ENCODE results near the gene CEACAM18. TPM values are rescaled to one million over a fixed set of nuclear protein-coding genes. Genes with fewer than 3 reads are reported as not detected.

CEACAM18 gene
- total RNA-seq, 1 donor from 2014 or later = not detected

DNA sequence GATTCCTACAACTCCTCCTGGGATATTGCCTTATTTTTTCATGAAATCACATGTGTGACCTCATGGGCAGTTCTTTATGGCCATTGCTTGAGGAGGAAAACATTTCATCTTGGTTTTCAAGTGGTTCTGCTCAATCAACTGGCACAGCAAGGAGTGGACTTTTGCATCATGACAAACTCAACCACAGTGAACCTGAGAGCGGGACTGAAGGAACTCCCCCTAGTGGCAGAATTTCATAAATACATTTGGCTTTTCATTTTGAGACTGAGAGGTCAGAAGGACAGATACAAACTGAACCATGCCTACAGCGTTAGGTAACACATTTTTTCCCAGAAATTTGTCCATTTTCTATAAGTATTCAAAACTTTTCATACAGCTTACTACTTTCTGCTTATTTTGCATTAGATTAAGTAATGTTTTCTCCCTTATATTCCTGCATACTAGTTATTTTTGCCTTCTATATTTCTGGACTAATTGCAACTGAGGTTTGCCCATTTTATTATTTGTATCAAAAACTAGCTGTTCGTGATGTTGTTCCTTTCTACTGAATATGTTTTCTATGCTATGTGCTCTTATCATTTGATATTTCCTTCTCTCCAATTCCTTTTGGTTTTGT, 36.6 kb downstream of the CEACAM18 start:
- no peaks in the 10 kb centered on the region for H3K36me3 ChIP-seq
- H3K27me3 ChIP-seq = no peaks in the 10 kb centered on the region
- TF ChIP-seq, protein P1, sequence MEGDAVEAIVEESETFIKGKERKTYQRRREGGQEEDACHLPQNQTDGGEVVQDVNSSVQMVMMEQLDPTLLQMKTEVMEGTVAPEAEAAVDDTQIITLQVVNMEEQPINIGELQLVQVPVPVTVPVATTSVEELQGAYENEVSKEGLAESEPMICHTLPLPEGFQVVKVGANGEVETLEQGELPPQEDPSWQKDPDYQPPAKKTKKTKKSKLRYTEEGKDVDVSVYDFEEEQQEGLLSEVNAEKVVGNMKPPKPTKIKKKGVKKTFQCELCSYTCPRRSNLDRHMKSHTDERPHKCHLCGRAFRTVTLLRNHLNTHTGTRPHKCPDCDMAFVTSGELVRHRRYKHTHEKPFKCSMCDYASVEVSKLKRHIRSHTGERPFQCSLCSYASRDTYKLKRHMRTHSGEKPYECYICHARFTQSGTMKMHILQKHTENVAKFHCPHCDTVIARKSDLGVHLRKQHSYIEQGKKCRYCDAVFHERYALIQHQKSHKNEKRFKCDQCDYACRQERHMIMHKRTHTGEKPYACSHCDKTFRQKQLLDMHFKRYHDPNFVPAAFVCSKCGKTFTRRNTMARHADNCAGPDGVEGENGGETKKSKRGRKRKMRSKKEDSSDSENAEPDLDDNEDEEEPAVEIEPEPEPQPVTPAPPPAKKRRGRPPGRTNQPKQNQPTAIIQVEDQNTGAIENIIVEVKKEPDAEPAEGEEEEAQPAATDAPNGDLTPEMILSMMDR (IDR thresholded peaks at IDR 0.05) = peak; percentile 45 to 64 (median 46)
- no peak for DNase-seq (ENCODE audit: low spot score in 2 of 2)
- intact Hi-C loops (cut with DNase I) = no loop called here
- H3K27ac ChIP-seq = no peak overlapping the region
- no peak overlapping the region for H3K4me3 ChIP-seq
- H3K9me3 ChIP-seq = peaks cover 0 to 3% of the 10 kb centered on the region in 2 donors
- no peaks in the 10 kb centered on the region for H3K4me1 ChIP-seq

DNA sequence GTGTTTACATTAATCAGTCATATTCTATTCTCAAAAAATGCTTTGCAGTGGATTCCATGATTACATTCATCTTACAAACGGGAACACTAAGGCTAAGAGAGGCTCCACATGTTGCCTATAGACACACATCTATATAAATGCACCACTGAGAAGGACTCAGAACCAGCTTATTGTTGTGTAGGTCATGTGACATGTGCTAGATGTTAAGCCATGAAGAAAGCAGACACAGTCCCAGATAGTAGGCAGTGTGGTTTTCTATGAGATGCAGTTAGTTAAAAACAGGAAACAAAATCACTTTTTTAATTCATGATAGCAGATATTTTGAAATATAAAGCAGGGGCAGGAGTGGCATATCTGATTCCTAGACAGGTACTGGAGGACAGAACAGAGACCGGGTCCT, 42.4 kb downstream of the CEACAM18 start:
- TF ChIP-seq, protein P1 (IDR thresholded peaks at IDR 0.05) = no peak
- Histone ChIP-seq H3K4me3 (no peak overlapping the region), H3K27me3 (no peaks in the 10 kb centered on the region), H3K9me3 (peaks cover 0 to 3% of the 10 kb centered on the region in 2 donors), H3K27ac (no peak overlapping the region), H3K36me3 (no peaks in the 10 kb centered on the region), H3K4me1 (no peaks in the 10 kb centered on the region)
- no peak for DNase-seq (ENCODE audit: low spot score in 2 of 2)
- intact Hi-C loops (cut with DNase I) = no loop called here

DNA sequence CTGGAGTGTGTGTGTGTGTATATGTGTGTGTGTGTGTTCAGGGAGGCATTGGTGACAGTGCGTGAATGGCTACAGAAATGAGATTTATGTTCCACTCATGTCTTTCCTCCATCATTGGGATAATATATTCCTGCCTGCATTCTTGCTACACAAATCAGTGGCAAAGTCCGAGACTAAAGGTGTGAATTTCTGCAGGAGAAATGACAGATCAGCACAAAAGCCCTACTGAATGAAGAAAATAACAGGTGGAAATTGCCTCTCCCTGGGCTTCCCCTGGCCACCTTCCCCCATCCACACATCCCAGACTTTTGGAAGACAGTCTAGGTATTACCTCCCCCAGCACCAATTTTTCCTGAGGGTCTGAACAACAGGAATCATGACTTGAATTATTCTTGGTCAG, 43.0 kb downstream of the CEACAM18 start:
- DNase-seq (ENCODE audit: low spot score in 2 of 2) = no peak
- H3K36me3 ChIP-seq = no peaks in the 10 kb centered on the region
- TF ChIP-seq, protein P1 (IDR thresholded peaks at IDR 0.05) = no peak
- no peak overlapping the region for H3K4me3 ChIP-seq
- intact Hi-C loops (cut with DNase I) = no loop called here
- no peaks in the 10 kb centered on the region for H3K27me3 ChIP-seq
- H3K4me1 ChIP-seq = no peaks in the 10 kb centered on the region
- peaks cover 0 to 3% of the 10 kb centered on the region in 2 donors for H3K9me3 ChIP-seq
- no peak overlapping the region for H3K27ac ChIP-seq

DNA sequence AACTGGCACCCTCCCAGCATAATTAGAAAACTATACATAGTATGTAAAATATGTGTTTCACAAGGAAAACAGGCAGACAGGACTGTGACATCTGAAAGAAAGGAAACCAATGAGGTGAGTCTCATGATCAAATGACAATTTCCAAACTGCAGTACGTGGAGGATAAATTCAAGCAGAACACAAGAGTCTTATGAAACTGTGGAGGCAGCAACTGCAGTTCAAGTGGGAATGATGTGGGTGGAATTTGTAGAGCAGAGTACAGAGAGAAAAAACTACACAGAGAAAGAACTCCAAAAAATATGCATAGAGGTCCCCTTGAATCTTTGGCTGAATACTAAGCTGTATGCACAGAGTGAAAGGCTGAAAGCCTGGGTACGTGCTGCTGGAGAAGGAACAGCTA, 43.4 kb downstream of the CEACAM18 start:
- intact Hi-C loops (cut with DNase I) = no loop called here
- no peak for DNase-seq (ENCODE audit: low spot score in 2 of 2)
- Histone ChIP-seq H3K4me3 (no peak overlapping the region), H3K27me3 (no peaks in the 10 kb centered on the region), H3K27ac (no peak overlapping the region), H3K4me1 (no peaks in the 10 kb centered on the region), H3K9me3 (peaks cover 0 to 3% of the 10 kb centered on the region in 2 donors), H3K36me3 (no peaks in the 10 kb centered on the region)
- TF ChIP-seq, protein P1 (IDR thresholded peaks at IDR 0.05) = no peak

DNA sequence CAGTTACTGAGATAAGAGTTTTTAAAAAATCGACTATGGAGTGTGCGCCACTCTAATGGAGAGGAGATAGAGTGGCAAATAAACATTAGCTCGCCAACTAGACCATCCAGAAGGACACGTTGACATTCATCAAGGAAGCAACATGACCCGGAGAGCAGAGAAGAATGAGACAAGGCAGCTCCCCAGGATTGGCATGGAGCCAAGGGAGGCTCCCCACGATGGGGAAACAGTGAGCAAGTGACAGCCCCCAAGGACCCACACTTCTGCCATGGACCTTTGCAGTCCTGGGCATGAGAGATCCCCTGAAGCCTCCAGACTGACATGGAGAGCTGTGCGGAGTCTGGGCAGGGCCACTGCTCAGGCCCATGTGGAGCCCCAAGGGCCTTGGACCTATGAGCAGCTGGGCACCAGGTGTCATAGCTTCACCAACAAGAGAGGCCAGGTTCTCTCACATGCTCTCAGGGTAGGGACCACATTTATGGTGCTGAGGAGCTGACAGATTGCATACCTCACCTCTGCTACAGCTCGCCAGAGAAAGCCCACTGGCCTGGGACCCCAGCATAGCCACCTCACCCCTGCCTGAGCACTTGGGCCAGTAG, 46.4 kb downstream of the CEACAM18 start:
- intact Hi-C loops (cut with DNase I) = no loop called here
- DNase-seq (ENCODE audit: low spot score in 2 of 2) = no peak
- TF ChIP-seq, protein P1 (IDR thresholded peaks at IDR 0.05) = no peak
- no peaks in the 10 kb centered on the region for H3K4me1 ChIP-seq
- no peak overlapping the region for H3K27ac ChIP-seq
- H3K4me3 ChIP-seq = no peak overlapping the region
- H3K9me3 ChIP-seq = no peaks in the 10 kb centered on the region
- no peaks in the 10 kb centered on the region for H3K36me3 ChIP-seq
- no peaks in the 10 kb centered on the region for H3K27me3 ChIP-seq

Data from ascending aorta (tissue), 2 donors.